Measurements from ENCODE around the gene RMDN2.
A peak's percentile ranks its signal among the peaks of the same experiment; 100 is the strongest.

Gene RMDN2

GRCh38 chr2:37971971-37972370 lies 46.9 kb downstream of the RMDN2 start:
- no peaks in the 10 kb centered on the region for H3K27me3 ChIP-seq (replicated peaks)
- no peak for TF ChIP-seq CTCF (IDR thresholded peaks at IDR 0.05; ENCODE audit: low read depth, low read length, missing control alignments)
- no peaks in the 10 kb centered on the region for H3K36me3 ChIP-seq (replicated peaks)
- no peak for DNase-seq
- in situ Hi-C loops (cut with HindIII; ENCODE audit: low pct_ligation_motif_present, low sequenced_read_pairs): no loop called here
- H3K4me3 ChIP-seq (ENCODE audit: low read depth, low read length): no peak overlapping the region
- H3K27ac ChIP-seq: no peak overlapping the region

GRCh38 chr2:37973615-37974353 lies 48.7 kb downstream of the RMDN2 start:
- Histone ChIP-seq H3K36me3 (replicated peaks) (no peaks in the 10 kb centered on the region), H3K4me3 (ENCODE audit: low read depth, low read length) (no peak overlapping the region), H3K27me3 (replicated peaks) (no peaks in the 10 kb centered on the region), H3K27ac (no peak overlapping the region)
- in situ Hi-C loops (cut with HindIII; ENCODE audit: low pct_ligation_motif_present, low sequenced_read_pairs): no loop called here
- no peak for TF ChIP-seq CTCF (IDR thresholded peaks at IDR 0.05; ENCODE audit: low read depth, low read length, missing control alignments)
- no peak for DNase-seq

- TF ChIP-seq CTCF (IDR thresholded peaks at IDR 0.05; ENCODE audit: low read depth, low read length, missing control alignments): no peak
- Histone ChIP-seq H3K36me3 (replicated peaks) (no peaks in the 10 kb centered on the region), H3K27ac (no peak overlapping the region), H3K4me3 (ENCODE audit: low read depth, low read length) (no peak overlapping the region), H3K27me3 (replicated peaks) (no peaks in the 10 kb centered on the region)
- no peak for DNase-seq
- in situ Hi-C loops (cut with HindIII; ENCODE audit: low pct_ligation_motif_present, low sequenced_read_pairs): loop anchor here (25.0 kb wide), 1 partner anchor 286 kb away; no protein-coding TSS in a partner anchor
Measured at GRCh38 chr2:37975808-37976207, 50.7 kb downstream of the RMDN2 start.

- no peak for TF ChIP-seq CTCF (IDR thresholded peaks at IDR 0.05; ENCODE audit: low read depth, low read length, missing control alignments)
- no peaks in the 10 kb centered on the region for H3K36me3 ChIP-seq (replicated peaks)
- H3K27me3 ChIP-seq (replicated peaks): no peaks in the 10 kb centered on the region
- in situ Hi-C loops (cut with HindIII; ENCODE audit: low pct_ligation_motif_present, low sequenced_read_pairs): loop anchor here (25.0 kb wide), 1 partner anchor 286 kb away; no protein-coding TSS in a partner anchor
- DNase-seq: no peak
- no peak overlapping the region for H3K4me3 ChIP-seq (ENCODE audit: low read depth, low read length)
- H3K27ac ChIP-seq: no peak overlapping the region
Measured at GRCh38 chr2:37976411-37976810, 51.3 kb downstream of the RMDN2 start.

GRCh38 chr2:37982147-37982582 lies 57.1 kb downstream of the RMDN2 start:
- in situ Hi-C loops (cut with HindIII; ENCODE audit: low pct_ligation_motif_present, low sequenced_read_pairs): loop anchor here (25.0 kb wide), 1 partner anchor 280 kb away; no protein-coding TSS in a partner anchor
- Histone ChIP-seq H3K36me3 (replicated peaks) (no peaks in the 10 kb centered on the region), H3K4me3 (ENCODE audit: low read depth, low read length) (peak overlapping the region; percentile 33)

More at GRCh38 chr2:37982147-37982582, 57.1 kb downstream of the RMDN2 start:
- no peak overlapping the region for H3K27ac ChIP-seq
- no peaks in the 10 kb centered on the region for H3K27me3 ChIP-seq (replicated peaks)
- DNase-seq: peak; percentile 45
- TF ChIP-seq CTCF (IDR thresholded peaks at IDR 0.05; ENCODE audit: low read depth, low read length, missing control alignments): peak; percentile 89
